Stimulated activated CD4-positive, alpha-beta T cell treated with anti-CD3 and anti-CD28 coated beads, Interleukin-4, amount 100 ng/mL, for 48 hours (primary cell): Measurements from ENCODE around the gene FBH1.
A peak's percentile ranks its signal among the peaks of the same experiment; 100 is the strongest.
"Not testable (repeated sequence)": the region's sequence is repeated elsewhere in the genome, so short reads cannot be mapped to it uniquely, and the experiment has no call there.

Source experiments
- DNase-seq, 2 donors: peaks; one replicate each; pipeline ENCODE4 v3.0.0-alpha.2; 2020; ENCODE audit warnings: low read depth in 2 of 2

FBH1 gene

DNA sequence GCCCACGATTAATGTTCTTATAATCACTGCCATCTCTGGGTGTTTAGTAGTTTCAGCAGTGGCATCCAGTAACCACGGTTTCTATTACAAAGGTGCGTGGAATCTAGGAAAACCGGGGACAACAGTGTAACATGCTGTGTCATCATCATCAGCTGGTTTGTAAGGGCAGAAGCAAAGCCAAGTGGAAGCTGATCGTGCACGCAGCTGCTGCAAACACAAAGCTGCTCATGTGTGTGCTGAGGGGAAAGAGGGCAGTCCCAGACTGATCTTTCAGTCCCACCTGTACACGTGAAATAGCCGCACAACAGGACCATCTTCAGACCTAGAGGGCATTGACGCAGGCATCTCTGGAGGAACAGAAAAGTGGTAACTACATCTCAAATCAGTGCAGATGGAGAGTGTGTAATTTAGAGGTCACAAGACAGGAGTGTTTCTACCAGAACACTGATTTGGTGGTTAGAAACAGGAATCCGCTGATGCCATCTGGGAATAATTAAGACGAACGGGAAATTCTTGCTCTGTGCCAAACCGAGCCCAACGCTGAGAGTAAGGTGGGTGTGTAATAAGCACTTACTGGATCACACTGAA, 13.8 kb upstream of the FBH1 start:
- no peak for DNase-seq

DNA sequence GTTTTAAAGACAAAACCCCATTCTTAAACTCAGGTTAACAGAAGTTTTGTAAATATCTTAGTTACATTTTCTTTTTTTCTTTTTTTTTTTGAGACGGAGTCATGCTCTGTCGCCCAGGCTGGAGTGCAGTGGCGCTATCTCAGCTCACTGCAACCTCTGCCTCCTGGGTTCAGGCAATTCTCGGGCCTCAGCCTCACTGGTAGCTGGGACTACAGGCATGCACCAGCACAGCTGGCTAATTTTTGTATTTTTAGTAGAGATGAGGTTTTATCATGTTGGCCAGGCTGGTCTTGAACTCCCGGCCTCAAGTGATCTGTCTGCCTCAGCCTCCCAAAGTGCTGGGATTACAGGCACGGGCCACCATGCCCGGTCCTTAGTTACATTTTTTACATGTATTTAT, 13.0 kb upstream of the FBH1 start:
- DNase-seq: not testable (repeated sequence)

- no peak for DNase-seq
These were observed 7.1 kb upstream of the FBH1 start for GRCh38 chr10:5882961-5883360.

- DNase-seq: no peak
These were observed 4.4 kb upstream of the FBH1 start for GRCh38 chr10:5885619-5886018.

DNA sequence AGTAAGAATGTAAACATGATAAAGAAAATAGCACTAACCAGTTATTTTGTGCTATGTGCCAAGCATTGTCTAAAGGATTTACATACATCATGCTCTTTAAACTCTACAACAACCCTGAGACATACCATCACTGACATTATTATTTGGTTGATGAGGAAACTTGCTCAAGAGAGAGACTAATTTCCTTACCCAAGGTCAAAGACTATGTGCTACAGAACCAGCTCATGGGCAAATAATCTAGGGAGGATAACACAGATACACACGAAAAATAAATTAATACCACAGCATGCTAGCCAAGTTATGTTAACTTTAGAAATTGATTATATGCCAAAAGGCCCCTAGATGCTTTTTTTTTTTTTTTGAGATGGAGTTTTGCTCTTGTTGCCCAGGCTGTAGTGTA, 3.0 kb upstream of the FBH1 start:
- DNase-seq: no peak

DNA sequence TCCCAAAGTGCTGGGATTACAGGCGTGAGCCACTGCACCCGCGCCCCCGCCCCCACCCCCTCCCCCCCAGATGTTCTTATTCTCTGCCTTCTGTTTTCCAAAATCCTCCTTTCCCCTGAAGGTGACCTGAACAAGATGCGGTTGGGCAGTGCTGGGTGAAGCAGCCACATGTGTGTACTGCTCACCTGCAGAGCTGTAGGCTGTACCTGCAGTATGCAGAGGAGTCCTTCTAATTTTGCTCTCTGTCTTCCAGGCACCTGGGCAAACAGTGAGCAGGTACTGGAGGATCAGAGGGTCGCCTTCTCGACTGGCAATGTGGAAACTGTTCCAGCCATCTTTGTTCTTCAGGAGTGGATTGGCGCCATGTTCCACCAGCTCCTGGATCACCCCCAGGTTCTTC, 2.4 kb upstream of the FBH1 start:
- no peak for DNase-seq

- no peak for DNase-seq
These were observed 1.7 kb upstream of the FBH1 start for GRCh38 chr10:5888351-5888750.

DNA sequence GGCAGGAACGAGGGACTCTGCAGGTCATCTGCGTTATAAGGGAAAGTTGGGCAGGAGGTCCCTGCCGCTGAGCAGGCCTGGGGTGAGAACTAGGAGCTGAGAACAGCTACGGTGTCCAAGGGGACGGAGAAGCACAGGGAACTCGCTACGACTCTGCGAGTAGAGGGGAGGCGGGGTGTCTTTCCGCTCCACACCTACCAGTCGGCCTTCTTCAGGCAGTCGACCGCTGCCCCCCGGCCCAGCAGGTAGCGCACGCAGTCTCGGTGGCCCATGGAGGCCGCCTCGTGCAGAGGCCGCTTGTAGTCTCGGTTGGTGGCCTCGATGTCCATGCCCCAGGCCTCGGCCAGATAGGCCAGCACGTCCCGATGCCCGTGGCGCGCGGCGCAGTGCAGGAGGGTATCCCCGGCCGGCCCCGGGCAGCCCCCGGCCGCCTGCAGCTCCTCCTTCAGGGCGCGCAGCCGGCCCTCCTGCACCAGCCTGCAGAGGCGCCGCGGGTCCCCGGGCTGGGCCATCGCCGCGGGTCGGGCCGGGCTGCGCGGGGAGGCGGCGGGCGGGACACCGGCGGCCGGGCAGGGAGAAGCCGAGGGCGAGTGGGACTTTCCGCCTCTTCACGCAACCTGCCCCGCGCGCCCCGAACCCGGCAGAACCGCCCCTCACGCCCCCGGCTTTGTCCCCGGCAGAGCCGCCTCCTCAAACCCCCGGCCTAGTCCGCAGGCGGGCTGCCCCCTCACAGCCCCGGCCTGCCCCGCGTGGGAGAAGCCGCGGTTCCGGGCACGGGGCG, 1.0 kb upstream of the FBH1 start:
- DNase-seq: peak; percentile 18 to 26

GRCh38 chr10:5890452-5890915, 441 bp downstream of the FBH1 start:
- DNase-seq: peak; percentile 11 to 12

- DNase-seq: no peak
These were observed 966 bp downstream of the FBH1 start for GRCh38 chr10:5891009-5891408.

- no peak for DNase-seq
These were observed 2.0 kb downstream of the FBH1 start for GRCh38 chr10:5892007-5892406.

DNA sequence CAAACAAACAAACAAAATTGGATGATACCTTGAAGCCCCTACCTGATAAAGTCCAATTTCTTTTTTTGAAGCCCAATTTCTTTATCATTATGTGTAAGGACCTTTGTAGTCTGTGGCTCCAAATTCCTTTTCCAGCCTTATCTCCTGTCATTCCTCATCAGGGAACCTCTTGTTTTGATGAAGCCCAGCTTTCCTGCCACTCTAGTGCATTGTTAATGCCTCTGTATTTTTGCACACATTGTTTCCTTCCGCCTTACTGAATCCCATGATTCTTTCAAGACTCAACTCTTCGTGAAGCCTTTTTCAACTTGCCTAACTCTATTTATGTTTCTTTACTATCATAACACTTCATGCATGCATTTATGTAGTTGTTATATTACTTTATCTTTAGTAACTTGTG, 3.3 kb downstream of the FBH1 start:
- DNase-seq: no peak

DNA sequence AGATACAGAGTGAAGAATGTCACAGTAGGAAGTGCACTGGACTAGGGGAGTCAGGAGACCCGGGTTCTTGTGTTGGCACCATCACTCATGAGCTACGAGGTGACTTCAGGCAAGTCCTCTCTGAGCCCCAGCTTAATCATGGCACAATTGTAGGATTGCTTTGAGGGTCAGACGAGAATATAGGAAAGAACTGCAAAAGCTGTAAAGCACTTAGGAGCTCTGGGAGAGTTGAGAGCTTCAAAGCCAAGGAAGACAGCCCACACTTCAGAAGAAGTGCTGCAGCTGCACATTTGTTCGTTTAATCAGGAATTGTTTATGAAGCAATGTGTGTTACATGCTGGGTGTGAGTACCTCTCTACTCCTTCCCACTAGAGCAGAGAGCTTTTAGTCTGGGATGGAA, 4.4 kb downstream of the FBH1 start:
- no peak for DNase-seq

DNA sequence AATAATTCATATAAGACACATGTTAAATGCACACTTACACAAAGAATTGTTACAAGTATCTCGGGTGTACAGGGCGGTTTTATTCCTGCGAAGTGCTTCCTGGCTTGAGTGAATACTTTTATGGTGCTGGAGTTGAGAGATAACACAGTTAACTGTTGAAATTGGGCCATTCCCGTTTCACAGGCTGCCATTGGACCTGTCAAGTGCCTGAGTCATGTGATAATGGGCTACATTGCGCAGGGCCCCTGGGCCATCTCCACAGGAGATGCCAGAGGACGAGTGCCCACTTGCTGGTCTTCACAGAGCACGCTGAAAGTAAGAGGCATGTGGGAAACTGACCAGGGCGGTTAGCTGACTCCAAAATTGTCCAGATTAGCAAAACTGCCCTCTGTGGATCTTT, 4.8 kb downstream of the FBH1 start:
- DNase-seq: no peak

- no peak for DNase-seq
These were observed 5.3 kb downstream of the FBH1 start for GRCh38 chr10:5895365-5895764.

DNA sequence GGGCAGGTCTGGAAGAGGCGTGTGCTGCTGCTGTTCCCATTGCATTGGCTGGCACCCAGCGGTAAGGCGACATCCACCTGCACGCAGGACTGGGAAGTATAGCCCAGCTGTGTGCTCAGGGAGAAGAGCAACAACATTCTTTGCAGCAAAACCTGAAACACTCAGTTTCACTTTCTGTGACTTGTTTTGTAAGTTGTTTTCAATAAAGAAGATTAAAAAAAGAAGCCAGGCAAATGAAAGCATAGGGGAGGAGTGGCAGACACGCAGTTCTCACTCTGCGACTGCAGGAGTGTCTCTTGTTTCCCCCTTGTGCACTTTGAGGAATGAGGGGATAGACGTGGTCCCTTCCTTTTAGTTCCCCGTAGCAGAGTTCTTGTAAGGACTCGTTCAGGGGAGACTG, 5.8 kb downstream of the FBH1 start:
- DNase-seq: no peak

GRCh38 chr10:5896208-5897052, 6.4 kb downstream of the FBH1 start:
- DNase-seq: no peak

- no peak for DNase-seq
These were observed 7.0 kb downstream of the FBH1 start for GRCh38 chr10:5897053-5897340.

- no peak for DNase-seq
These were observed 7.5 kb downstream of the FBH1 start for GRCh38 chr10:5897504-5897903.

GRCh38 chr10:5898163-5898562, 8.1 kb downstream of the FBH1 start:
- DNase-seq: no peak

DNA sequence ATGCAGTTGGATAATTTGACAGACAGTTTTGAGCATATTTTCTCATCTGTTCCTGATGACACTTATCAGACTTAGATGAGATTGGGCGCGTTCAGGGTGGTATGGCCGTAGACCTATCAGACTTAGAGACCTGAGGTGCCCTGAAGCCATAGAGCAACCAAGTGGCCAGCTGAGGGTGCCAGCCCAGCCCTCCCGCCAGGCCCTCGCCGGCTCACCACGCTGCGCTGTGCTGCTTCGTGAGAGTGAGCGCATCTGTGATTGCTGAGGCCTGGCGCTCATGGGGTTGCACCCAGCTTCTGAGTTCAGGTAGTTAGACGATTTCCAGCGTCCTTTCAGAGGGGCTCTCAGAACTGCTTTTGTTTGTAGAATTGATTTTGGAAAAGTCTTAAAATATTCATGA, 10.2 kb downstream of the FBH1 start:
- no peak for DNase-seq

DNA sequence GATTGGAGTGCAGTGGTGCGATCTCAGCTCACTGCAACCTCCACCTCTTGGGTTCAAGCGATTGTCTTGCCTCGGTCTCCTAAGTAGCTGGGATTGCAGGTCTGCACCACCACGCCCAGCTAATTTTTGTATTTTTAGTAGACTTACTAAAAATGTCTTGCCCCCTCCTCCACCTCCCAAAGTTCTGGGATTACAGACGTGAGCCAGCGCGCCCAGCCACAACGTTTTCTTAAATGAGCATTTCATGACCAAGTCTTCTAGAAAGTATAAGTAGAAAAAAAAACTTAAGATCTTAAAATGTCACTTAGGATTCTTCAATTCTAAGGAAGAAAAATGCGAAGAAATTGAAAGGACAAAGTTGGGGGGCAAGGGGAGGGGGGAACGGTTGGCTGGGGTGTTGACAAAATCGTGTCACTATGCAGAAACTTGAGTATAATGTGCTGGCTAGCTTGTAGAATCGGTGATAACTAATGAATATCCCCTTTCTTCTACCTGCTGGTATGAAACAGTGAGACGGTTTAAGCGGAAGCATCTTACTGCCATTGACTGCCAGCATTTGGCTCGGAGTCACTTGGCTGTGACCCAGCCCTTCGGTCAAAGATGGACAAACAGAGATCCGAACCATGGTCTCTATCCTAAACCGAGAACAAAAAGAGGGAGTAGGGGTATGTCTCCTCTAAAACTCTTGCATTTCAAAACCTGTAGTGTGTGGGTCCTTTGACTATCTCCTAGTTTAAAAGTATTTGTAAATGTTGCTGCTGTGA, 12.7 kb downstream of the FBH1 start:
- no peak for DNase-seq
